IPS DF 4.7 (cell line): ENCODE data around the gene CKAP4.

ENCODE experiments used
- DNase-seq: peaks from one replicate; pipeline ENCODE4 v3.0.0-alpha.2; 2013; ENCODE audit warnings: low spot score; ENCODE audit errors: extremely low read depth

Gene CKAP4

GRCh38 chr12:106205208-106206069, 42.4 kb downstream of the CKAP4 start:
- no peak for DNase-seq

DNA sequence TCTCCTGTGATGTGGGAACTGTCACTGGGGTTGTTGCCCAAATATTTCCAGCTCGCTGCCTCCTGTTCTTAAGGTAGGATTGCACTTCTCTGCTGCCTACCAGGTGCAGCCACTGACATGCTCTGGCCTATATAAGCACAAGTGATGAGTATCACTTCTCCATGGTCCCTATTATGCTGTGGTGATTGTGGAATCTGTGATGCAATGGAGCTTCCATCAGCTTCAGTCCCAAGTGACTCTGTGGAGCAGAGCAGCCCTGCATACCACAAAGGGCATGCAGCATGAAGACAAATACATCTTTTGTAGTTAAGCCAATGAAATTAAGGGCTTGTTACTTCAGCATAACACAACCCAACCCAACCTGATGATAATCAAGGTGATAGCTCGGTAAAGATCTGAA, 43.5 kb downstream of the CKAP4 start:
- no peak for DNase-seq

DNA sequence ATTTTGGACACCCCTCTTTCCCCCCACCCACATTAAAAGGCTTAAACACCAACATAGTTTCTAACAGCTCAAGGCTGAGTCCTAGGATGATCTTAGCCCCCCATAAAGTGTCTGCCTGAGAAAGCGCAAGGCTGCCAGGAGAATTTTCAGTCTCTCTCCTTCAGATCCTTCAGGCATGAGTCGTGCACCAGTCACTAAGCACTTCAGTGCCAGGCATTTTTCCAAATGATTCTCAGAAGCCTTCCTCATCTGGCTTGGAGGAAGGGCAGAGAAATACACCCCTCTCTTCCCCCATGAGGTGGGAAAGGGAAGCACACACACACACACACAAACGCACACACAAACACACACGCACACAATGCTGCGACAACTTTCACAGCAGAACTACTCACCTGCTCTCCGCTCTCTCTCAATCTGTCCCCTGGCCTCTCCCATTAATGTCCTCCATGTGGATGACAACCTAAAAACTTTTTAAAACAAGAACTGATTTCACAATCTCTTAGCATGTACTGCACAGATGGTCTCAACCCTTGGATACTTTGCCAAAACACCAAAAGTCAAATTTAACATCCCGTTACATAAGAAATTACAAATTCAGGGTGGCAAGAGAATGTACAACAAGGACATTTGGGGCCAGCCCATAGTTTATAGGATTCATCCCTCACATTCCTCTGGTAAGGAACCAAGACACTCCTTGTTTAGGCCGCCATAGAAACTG, 49.8 kb downstream of the CKAP4 start:
- DNase-seq, result no peak

GRCh38 chr12:106195621-106196027, 52.2 kb downstream of the CKAP4 start:
- DNase-seq, result no peak

- no peak for DNase-seq
These were observed 53.5 kb downstream of the CKAP4 start for GRCh38 chr12:106194351-106194750.

GRCh38 chr12:106193394-106194215, 54.2 kb downstream of the CKAP4 start:
- DNase-seq, result no peak

- no peak for DNase-seq
These were observed 55.0 kb downstream of the CKAP4 start for GRCh38 chr12:106192659-106193393.

DNA sequence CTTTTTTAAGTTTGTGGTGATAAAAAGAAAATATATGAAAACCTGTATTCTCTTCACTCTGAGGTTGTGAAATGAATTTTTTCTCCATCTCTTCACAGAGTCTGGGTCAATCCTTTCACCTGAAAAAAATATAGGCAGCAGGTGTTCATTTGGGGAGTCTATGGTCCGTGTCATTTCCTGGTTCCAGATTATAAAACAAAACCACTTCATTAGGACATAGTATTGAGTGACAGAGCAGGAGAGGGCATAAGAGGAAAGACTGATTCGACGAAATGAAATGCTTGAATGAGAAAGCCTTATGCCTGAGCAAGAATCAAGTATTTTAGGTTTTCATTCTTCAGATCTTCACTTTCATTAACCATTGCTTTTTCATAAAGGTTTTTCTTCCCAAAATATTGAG, 57.2 kb downstream of the CKAP4 start:
- DNase-seq, result no peak

DNA sequence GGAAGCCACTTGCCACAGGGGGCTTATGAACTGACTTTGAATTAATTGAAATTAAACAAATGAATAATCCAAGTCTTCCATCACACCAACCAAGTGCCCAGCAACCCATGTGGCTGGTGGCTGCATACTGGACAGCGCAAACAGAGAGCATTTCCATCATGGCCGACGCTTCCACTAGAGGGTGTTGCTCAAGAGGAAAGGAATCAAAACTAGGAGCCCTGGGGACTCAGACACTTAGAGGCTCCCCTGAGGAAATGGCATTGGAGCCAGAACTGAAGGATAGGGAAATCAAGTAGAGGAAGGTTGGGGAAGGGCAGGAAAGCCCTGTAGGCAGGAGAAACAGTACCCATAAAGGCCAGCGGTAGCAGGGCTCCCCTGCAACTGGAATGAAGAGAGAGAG, 58.5 kb downstream of the CKAP4 start:
- no peak for DNase-seq

- DNase-seq, result no peak
These were observed 59.6 kb downstream of the CKAP4 start for GRCh38 chr12:106188256-106188655.
